ENCODE results near the gene ARHGAP44.

ARHGAP44 gene

DNA sequence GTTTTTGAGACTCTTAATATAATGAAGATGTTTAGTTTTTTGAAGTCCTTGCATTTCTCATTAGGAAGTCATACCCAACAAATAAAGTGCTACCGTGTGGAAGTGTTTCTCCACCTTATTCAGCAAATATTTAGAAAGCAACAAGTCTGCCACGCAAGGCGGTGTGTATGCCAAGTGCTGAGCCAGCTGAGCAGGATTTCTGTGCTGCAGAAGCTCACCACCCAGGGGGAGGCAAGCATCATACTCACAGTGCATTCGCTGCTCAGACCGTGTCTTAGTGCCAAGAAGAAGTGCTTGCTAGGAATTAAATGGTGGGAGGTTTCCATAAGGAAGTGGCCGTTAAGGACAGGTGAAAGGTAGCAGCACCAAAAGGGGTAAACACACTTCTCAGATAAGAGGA lies 111.2 kb downstream of the ARHGAP44 start:
- no peak for DNase-seq (ENCODE audit: low read depth)

DNA sequence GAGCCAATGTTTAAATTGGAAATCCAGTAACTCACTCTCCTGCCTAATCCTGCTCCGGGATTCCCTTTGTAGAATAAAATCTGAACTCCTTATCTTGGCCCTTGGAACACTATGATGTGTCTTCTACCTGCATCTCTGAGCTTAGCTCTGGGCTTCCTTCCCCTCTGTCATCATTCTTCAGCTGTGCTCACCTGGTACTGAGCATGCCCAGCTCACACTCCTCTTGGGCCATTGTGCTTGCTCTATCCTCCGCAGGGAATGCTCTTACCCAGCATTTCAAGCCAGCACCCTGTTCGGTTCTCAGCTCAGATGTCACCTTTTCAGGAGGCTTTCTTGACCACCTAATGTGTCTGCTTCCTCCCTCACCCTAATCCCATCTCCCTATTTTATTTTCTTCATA lies 112.7 kb downstream of the ARHGAP44 start:
- no peak for DNase-seq (ENCODE audit: low read depth)

DNA sequence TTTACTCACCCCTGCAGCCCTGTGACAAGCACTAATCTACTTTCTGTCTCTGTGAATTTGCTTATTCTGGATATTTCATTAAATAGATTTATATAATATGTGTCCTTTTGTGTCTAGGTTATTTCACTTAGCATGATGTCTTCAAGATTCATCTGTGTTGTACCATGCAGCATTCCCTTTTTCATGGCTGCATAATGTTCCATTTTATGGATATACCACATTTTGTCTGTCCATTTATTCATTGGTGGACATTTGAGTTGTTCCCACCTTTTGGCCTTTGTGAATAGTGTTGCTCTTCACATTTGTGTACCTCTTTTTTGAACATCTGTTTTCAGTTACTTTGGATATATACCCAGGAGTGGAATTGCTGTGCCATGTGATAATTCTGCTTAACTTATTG lies 118.2 kb downstream of the ARHGAP44 start:
- DNase-seq (ENCODE audit: low read depth), result no peak

DNA sequence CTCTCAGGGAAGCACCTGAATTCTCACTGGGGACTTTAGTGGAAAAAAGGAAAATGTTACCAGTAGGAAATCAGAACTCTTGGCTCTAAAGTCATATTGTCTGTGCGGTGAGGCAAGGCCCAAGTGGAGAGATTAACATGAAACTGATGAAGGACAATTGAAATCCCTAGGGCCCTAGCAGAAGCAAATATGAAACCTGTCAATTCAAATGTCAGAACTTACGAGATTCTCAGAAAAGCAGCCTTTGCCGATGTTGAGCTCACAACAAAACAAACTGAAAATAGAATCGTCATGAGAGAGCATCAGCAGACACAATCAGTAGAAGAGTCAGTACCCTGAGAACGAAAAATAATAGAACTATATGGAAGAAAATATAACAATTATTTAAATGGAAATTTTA lies 119.7 kb downstream of the ARHGAP44 start:
- DNase-seq (ENCODE audit: low read depth), result no peak

DNA sequence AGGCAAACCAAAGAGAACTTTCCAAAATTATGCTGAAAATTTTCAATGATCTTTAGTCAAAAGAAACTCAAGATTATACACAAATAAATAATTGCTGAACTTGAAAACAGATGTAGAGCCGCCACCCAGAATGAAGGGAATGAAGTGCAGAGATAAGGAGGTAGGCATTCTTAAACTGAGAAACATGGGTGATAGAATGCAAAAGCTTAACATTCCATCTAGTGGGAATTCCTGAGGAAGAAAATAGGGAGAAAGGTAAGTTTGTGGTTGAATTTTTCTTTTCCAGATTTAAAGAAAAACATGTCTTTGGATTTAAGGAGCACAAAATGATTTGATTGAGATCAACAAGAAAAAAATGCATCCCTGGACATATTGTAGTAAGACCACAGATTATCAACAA lies 120.2 kb downstream of the ARHGAP44 start:
- no peak for DNase-seq (ENCODE audit: low read depth)

DNA sequence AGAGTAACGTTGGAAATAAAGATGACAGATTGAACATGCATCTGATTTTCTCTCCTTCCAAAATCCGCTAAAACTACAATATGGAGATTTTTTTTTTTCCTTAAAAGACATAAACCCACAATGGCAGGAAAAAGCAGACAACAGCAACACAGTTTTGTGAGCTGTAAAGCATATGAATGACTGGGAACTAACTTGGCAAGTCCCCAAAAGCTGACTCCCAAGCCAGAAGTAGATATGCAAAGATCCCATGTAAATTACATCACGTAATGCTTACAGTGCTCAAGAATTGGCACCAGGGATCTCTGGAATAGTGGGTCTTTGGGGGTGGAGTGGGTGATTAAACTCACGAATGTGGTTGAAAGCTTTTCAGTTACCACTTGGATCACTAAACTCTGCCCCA lies 121.9 kb downstream of the ARHGAP44 start:
- no peak for DNase-seq (ENCODE audit: low read depth)

DNA sequence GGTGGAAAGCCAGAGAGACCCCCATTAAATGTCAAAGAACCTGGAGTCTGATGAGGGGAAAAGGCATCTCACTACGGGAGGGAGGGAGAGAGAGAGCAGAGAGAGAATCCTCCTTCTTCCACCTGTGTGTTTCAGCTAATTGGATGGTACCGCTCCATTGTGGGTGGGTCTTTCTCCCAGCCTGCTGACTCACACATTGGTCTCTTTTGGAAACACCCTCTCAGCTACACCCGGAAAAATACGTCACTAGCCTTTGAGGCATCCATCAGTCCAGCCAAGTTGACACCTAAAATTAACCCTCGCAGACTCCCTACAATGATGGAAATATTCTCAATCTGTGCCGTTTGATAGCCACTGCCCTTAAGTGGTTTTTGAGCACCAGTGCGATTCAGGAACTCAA lies 128.1 kb downstream of the ARHGAP44 start:
- no peak for DNase-seq (ENCODE audit: low read depth)

DNA sequence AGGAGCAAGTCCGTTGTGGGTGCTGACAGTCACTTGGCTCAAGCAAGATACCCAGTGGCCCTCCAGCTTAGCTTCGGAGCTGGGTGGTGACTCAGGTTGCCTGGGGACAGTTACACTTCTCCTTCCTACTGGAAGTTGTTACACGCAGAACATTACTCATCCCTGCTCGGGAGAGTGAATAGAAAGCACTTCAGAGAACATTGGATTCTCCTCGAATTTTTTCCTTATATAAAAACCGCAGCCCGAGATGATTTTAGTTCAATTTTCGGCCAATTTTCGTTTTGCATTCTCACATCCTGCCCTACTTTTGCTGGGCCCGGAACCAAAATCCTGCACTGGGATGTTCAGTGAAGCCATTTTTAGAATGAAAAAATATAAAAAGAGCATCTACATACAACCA lies 128.8 kb downstream of the ARHGAP44 start:
- no peak for DNase-seq (ENCODE audit: low read depth)

DNA sequence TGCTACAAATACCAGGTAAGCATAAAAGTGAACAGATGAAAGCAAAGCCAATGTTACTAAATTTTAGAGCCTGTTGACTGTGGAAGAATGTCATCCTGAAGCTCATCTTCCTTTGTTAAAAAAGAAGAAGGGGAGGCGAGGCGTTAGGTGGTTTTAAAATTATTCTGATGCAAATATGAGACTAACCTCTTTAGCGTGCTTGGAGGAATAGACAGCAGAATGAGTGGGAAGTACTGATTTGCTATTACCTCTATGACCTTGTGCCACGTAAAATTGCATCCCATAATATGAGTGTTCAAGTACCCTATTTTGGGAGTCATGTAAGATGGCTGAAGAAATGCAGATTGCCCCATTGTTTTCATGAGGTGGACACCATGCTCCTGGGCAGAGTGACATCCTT lies 132.8 kb downstream of the ARHGAP44 start:
- no peak for DNase-seq (ENCODE audit: low read depth)

DNA sequence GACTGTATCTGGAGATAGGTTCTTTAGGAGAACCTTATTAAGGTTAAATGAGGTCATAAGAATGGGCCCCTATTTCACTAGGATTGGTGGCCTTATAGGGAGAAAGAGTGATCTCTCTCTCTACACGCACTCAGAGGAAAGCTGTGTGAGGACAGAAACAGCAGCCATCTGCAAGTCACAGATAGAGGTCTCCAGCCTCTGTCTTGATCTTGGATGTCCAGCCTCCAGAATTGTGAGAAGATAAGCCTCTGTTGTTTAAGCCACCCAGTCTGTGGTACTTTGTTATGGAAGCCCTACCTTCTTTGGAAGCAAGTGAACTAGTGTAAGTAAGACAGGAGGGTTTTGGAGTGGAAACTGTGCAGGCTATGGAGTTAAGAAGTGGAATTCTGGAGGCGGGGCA lies 135.3 kb downstream of the ARHGAP44 start:
- no peak for DNase-seq (ENCODE audit: low read depth)

DNA sequence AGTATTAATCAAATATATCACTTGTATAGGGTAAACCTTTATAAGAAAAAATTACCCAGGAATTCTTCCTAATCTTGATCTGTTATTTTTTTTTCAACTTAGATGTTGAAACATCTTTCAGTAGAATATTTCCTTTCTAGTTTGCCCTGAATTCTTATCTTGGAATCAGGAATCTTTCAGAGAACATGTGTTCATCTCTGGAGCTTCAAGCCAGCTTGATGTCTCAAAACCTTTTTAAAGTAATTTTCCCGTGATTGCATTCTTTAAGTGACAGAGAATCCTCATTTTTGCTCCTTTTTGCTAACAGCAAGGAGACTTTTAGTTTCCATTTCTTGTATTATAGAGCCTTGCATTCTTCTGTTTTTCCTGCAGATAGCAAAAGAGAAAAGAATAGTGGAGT lies 137.7 kb downstream of the ARHGAP44 start:
- no peak for DNase-seq (ENCODE audit: low read depth)

DNA sequence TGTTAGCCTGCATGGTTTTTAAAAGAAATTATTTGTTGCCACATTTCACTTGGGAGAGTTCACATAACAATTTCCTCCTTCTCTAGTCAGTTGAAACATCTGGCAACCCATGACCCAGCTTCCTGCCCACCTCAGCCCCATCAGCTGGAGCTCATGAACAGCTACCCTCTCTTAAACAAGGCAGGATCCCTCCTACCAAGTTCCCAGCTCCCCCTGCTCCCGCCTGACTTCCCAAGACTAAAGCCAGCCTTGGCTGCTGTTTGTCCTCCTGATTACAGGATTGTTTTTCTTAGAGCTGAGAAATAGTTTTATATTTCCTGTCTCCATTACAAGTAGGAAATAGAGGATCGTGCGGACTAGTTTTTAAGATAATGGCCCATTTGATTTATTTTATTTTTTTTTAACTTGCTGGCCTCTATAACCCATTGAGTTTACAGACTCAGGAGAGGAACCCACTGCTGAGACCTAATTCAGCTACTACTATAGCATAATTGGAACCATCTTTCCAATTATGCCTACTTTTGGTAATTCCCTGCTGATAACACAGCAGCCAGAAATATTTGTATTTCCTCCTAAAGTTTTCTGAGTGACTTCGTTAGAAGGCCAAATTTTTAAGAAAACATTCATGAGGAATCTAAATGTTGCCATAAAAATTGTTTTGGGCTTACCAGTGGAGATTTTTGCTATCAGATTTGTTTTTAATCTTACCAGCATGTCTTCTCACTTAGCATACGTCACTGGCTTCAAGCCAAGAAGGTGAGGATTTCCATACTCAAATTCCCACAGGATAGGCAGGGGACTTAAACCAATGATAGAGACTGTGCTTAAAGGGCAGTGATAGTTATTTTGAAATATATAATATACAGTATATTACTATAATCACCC lies 138.5 kb downstream of the ARHGAP44 start:
- DNase-seq (ENCODE audit: low read depth), result no peak

DNA sequence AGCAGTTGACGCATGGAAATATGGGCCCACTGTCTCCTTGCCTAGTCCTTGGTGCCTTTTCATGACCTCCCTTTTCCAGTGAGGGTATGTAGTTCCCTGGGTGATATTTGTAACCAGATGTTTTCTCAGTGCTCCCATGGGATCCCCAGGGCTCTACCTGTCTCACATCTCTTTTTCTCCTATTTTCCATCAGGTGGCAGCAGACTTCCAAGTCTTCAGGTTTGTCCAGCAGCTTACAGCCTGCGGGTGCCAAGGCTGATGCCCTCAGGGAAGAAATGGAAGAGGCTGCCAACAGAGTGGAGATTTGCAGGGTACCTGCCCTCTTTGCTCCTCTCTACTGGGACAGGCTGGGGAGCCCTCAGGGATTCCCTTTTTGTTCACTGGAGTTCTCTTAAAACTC lies 139.4 kb downstream of the ARHGAP44 start:
- no peak for DNase-seq (ENCODE audit: low read depth)

DNA sequence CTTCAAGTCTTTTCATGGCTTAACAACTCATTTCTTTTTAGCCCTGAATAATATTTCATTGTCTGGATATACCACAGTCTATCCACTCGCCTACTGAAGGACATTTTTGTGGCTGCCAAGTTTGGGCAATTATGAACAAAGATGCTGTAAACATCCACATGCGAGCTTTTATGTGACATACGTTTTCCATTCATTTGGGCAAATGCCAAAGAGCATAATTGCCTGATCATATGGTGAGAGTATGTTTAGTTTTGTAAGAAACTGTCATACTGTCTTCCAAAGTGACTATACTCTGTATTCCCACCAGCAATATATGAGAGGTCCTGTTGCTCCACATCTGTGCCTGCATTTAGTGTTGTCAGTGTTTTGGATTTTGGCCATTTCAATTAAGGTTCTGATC lies 147.2 kb downstream of the ARHGAP44 start:
- DNase-seq (ENCODE audit: low read depth), result no peak

DNA sequence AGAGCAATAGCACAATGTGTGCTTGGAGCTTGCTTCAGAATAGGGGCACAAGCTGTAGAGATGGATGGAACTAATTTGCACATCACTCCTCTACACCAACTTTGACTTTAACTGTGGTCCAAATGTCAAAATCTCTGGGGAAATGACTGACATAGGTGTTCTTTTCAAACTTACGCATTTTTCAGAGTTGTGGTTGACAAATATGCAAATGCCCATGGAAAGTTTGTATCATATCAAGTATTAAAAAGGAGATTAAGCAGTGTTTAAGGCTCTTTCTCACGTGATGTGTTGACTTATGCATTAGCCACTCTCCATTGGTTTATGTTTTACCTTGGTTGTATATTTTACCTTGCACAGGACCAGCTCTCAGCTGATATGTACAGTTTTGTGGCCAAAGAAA lies 151.4 kb downstream of the ARHGAP44 start:
- DNase-seq (ENCODE audit: low read depth), result no peak

DNA sequence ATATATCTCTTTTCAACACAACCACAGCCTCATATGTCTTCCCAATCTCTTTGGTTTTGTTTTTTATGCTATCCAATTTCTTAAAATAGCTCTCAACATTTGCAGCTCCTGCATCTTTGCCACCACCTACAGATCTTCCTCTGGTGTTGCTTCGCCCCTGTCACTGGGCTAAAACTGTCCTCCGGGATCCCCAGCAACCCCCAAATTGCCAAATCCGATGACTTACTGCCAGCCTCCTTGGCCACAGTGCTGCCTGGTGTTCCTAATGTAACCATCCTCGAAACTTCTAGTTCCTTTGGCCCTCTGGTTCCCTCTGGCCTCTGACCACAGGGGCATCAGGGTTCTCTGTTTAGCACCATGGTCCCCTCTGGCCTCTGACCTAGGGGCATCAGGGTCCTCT lies 157.7 kb downstream of the ARHGAP44 start:
- no peak for DNase-seq (ENCODE audit: low read depth)

DNA sequence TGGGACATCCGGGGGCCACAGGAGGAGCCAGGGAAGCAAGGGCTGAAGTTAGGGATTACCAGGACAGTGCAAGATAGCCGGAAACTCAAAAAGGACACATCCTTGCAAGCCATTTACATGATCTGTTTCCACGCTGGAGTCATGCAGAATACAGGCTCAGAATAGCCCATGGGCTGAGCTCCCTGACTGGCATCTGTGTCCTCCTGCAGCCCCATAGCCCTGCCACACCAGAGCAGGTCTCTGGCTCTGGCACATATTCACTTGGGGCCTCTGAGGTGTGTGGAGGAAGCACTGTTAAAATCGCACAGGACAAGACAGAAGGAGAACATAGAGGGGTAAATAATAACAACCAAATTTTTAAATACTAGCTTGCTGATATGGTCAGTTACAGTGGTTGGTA lies 162.7 kb downstream of the ARHGAP44 start:
- no peak for DNase-seq (ENCODE audit: low read depth)

DNA sequence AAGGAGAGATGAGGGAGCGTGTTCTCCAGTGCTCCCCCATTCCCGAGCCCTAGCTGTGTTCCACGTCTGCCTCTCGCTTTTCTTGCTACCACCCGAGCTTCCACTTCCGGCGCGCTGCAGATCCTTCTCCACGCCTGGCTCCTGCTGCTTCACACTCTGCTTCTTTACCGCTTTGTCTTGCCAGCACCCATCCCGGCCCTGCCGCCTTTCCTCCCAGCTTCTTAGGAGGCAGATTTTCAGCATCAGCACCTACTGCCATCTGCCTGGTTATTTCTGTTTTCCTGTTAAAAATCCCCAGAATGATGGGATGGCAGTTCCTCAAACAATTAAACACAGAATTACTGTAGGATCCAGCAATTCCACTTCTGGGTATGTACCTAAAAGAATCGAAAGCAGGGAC lies 163.9 kb downstream of the ARHGAP44 start:
- DNase-seq (ENCODE audit: low read depth), result no peak

DNA sequence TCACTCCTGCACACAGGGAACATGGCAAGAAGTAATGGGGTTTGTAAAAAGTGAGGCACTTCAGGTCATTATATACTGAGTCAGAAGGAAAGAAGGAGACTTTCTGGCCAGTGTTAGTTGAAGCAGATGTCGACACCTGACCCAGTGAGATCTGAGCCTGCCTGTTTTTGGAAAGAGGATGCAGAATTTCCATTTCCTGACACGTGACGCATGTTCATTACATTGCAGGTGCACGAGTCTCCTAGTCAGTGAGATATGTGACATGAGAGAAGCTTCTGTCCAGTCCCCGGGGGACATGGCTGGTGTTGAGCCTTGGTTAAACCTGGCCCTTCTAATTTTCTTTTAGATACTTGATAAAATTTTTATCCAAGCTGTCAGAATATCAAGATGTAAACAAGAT lies 166.2 kb downstream of the ARHGAP44 start:
- no peak for DNase-seq (ENCODE audit: low read depth)

DNA sequence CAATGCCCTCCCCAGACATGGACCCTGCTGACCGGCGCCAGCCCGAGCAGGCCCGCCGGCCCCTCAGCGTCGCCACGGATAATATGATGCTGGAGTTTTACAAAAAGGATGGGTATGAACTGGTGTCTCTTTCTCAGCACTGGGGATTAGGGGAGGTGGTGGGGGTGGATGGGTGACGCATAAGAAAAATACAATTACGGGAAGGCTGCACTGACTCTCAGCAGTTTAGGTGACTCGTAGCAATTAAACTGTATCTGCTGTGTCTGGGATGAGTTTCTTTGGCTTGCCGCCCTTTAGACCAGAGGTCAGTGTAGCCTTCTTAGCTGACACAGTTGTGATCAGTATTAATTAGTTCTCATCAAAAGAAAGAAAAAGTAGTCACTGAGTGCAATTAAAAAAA lies 169.5 kb downstream of the ARHGAP44 start:
- no peak for DNase-seq (ENCODE audit: low read depth)

DNA sequence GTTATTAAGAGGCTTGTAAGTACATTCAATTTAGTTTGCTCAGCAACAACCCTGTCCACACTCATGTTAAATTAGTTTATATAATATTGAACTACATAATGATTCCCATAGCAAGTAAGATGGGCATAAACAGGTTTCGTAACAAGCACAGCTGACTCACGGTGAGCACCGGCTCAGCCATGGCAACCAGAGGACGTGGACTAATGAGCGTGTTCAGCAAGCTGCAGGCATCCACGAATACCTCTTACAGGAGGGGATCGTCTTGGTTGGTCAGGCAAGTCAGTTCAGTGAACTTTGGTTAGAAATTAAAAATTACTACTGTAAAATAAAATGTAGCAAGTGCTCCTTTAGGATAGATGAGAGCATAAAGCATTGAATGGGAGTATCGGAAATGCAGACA lies 170.1 kb downstream of the ARHGAP44 start:
- DNase-seq (ENCODE audit: low read depth), result no peak

DNA sequence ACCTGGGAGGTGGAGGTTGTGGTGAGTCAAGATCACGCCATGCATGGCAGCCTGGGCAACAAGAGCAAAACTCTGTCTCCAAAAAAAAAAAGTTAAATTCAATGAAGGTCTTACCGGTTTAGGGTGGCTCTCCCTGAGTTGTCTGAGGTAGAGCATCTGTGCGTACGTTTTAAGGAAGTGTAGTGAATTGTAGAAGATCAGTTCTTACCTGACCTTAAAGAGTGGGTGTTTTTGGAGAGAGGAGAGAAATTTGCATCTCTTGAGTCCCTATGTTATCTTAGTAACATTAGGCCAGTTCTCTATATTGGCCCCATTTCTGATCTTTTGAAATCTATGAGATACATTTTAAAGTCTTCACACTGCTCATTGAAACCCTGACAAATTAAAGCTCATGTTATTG lies 172.4 kb downstream of the ARHGAP44 start:
- DNase-seq (ENCODE audit: low read depth), result no peak

DNA sequence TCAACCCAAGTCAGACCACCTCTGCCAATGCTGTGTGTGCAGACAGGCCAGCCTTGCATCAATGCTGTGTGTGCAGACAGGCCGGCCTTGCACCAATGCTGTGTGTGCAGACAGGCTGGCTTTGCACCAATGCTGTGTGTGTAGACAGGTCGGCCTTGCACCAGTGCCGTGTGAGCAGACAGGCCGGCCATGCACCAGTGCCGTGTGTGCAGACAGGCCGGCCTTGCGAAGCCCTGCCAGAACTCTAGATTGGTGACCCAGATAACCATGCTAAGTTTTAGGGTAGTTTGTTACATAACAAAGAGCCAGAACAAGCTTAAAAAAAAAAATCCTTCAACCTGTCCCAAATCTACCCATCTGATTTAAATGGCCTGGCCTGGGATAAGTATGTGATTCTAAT lies 174.2 kb downstream of the ARHGAP44 start:
- DNase-seq (ENCODE audit: low read depth), result no peak

DNA sequence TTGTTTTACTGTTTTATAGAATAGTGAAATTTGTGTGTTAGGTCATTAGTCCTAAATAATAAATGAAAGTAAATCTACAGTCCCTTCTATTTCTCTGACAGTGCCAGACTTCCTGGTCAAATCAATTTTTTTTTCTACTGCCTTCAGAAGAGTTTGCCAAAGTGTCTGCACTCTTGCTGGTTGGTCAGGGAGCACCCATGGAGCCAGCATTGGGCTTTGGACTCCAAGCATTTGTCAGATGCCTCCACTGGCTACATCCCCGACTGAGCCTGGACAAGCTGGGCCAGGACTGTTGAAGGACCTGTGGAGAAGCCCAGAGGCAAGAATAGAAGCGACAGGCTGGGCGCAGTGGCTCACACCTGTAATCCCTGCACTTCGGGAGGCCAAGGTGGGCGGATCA lies 174.9 kb downstream of the ARHGAP44 start:
- no peak for DNase-seq (ENCODE audit: low read depth)
